NCI-H526 treated with DMSO at 0.1 percent for 48 hours (cell line): ENCODE measurements around the gene MAP2K4.
"Not testable (repeated sequence)": the region's sequence is repeated elsewhere in the genome, so short reads cannot be mapped to it uniquely, and the experiment has no call there.

Experiments
- DNase-seq: peaks from one replicate; lab custom pipeline; 2025; lab: John Stamatoyannopoulos, UW

The MAP2K4 gene

GRCh38 chr17:12162187-12162586 lies 141.5 kb downstream of the MAP2K4 start:
- DNase-seq = not testable (repeated sequence)

DNA sequence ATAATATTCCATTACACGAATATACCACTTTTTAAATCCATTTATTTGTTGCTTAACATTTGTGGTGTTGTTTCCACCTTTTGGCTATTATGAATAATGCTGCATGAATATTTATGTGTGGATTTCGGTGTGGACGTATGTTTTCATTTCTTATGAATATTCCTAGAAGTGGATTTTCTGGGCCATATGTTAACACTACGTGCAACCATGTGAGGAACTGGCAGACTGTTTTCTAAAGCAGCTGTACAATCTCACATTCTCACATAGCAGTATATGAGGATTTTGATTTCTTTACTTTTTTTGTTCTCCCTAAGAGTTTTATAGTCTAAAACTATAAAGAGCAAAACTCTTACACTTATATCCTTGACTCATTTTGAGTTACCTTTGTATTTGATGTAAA lies 143.4 kb downstream of the MAP2K4 start:
- no peak for DNase-seq

- no peak for DNase-seq
These were observed 158.1 kb downstream of the MAP2K4 start for GRCh38 chr17:12178644-12179330.

DNA sequence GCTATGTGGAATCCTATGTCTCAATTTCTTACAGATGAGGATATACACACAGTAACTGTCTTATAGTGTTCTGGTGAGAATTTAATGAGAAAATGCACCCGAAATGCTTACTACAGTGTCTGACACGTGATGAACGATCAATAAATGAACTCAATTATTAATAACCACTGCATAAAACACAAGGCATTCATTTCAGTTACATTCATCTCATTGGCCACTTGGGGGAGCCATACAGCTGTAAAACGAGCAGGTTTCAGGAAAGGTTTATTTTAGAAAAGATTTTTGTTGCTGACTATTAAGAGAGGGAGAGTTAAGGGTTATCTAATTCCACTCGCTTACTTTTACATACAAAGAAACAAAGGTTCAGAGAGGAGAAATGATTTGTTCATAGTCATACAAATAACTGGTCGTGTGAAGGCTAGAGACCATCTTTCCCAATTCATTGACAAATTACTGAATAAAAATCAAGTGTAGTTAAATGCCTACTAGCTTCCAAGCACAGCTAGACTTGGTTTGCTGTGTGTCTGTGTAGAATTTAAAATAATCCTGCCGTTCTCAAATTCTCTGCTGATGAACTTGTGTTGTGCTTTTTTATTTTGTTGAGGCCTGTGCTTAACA lies 160.1 kb downstream of the MAP2K4 start:
- no peak for DNase-seq

DNA sequence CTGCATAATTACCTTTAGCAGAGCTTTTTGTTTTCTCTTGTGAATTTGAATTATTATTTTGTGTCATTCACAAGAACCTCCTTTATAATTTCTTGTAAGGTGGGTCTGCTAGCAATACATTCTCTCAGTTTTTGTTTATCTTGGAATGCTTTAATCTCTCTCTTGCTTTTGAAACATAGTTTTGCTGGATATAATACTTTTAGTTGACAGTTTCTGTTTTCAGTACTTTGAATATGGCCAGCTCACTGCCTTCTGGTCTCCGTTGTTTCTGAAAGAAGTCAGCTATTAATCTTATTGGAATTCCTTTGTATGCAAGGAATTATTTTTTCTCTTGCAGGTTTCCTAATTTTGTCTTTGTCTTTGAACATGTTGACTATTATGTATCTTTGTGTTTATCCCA lies 167.0 kb downstream of the MAP2K4 start:
- no peak for DNase-seq

DNA sequence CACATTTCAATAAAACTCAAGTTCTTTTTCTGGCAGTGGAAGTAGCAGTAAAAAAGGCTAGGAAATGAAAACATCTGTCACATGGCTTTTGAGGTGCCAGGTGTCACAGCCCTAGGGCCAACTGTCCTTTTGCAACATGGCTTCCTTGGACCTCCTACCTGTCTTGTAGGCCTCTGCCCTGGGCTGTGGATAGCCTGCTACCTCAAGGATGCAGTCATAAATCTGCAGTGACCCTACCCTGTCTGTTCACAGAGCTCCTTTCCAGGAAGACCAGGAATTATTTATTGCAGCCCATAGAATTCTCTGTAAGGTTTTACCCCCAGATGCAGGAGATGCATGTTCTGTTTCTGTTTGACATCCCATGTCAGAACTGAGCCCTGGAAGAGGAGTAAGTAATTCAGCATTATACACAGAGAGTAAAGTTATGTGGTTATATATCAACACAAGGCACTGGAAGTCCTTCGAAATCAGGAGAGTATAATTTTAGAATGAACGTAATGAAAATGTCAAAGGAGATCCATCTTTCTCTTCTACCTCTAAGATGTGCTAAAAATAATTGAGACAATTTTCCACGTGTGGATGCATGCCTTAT lies 172.6 kb downstream of the MAP2K4 start:
- no peak for DNase-seq
